ENCODE results near the gene PPP1R14B. TPM values are rescaled to one million over a fixed set of nuclear protein-coding genes. Genes with fewer than 3 reads are reported as not detected.
A peak's percentile ranks its signal among the peaks of the same experiment; 100 is the strongest.

Gene PPP1R14B
- total RNA-seq, 2 experiments from 2014 or later: 238 to 242 TPM

- ChIA-PET POLR2A (no interaction called here), CTCF (interaction anchor here (7.9 kb wide), 1 partner anchor 15 kb away, joined by 74 read pairs; the partner anchor contains the start of genes CATSPERZ and ESRRA)
Measured at GRCh38 chr11:64287676-64288352, 41.1 kb upstream of the PPP1R14B start.

GRCh38 chr11:64286801-64287159 lies 40.0 kb upstream of the PPP1R14B start:
- no peaks in the 10 kb centered on the region for H3K36me3 Mint-ChIP-seq
- no peaks in the 10 kb centered on the region for H3K9me3 Mint-ChIP-seq
- CTCF ChIA-PET: no interaction called here
- no peak overlapping the region for H3K27ac Mint-ChIP-seq
- H3K4me3 Mint-ChIP-seq: peak overlapping the region; percentile 78
- intact Hi-C loops (cut with micrococcal nuclease): no loop called here
- H3K27me3 Mint-ChIP-seq: peaks cover 10% of the 10 kb centered on the region
- POLR2A ChIA-PET: interaction anchor here (4.0 kb wide), 1 partner anchor 16 kb away, joined by 33 read pairs; no protein-coding TSS in a partner anchor
- H3K4me1 Mint-ChIP-seq (ENCODE audit: low read depth): peaks cover 18% of the 10 kb centered on the region
- DNase-seq: no peak

More at GRCh38 chr11:64287676-64288352, 41.1 kb upstream of the PPP1R14B start:
- Mint-ChIP-seq H3K4me3 (no peak overlapping the region), H3K9me3 (no peaks in the 10 kb centered on the region), H3K27ac (no peak overlapping the region), H3K27me3 (peaks cover 13% of the 10 kb centered on the region), H3K36me3 (no peaks in the 10 kb centered on the region), H3K4me1 (ENCODE audit: low read depth) (peaks cover 21% of the 10 kb centered on the region)
- DNase-seq: no peak
- intact Hi-C loops (cut with micrococcal nuclease): no loop called here

- H3K27me3 Mint-ChIP-seq: peaks cover 10% of the 10 kb centered on the region
- intact Hi-C loops (cut with micrococcal nuclease): loop anchor here (1.0 to 2.0 kb wide), 3 partner anchors 16 to 45 kb away; partner anchors contain the start of genes ESRRA and FKBP2
- DNase-seq: peak; percentile 54
Measured at GRCh38 chr11:64285885-64286800, 39.4 kb upstream of the PPP1R14B start.

GRCh38 chr11:64284962-64285884 lies 38.5 kb upstream of the PPP1R14B start, which contains the start of gene GPR137:
Gene GPR137 (plus strand): TSS chr11:64285848. CDS start chr11:64286525, 677 bp downstream.
- peaks cover under 1% of the 10 kb centered on the region for H3K27me3 Mint-ChIP-seq
- H3K4me1 Mint-ChIP-seq (ENCODE audit: low read depth): peaks cover 14% of the 10 kb centered on the region
- H3K4me3 Mint-ChIP-seq: peak within 1 kb of the TSS; percentile 83
- intact Hi-C loops (cut with micrococcal nuclease): loop anchor here (1.0 to 2.0 kb wide), 3 partner anchors 15 to 44 kb away; partner anchors contain the start of genes ESRRA and FKBP2
- ChIA-PET POLR2A (interaction anchor here (0.6 to 4.0 kb wide), 11 partner anchors 10 to 81 kb away, joined by 3 to 33 read pairs (median 4); partner anchors contain the start of genes ESRRA, FERMT3, FKBP2 and NUDT22), CTCF (interaction anchor here (0.6 to 4.6 kb wide), 10 partner anchors 13 to 81 kb away, joined by 3 to 61 read pairs (median 4); partner anchors contain the start of genes CATSPERZ, FERMT3, FKBP2 and PLCB3)
- peaks cover 4% of the 10 kb centered on the region for H3K36me3 Mint-ChIP-seq
- H3K27ac Mint-ChIP-seq: peak within 1 kb of the TSS; percentile 91
- DNase-seq: peak; percentile 91
- no peaks in the 10 kb centered on the region for H3K9me3 Mint-ChIP-seq

More at GRCh38 chr11:64285885-64286800, 39.4 kb upstream of the PPP1R14B start:
- peaks cover 18% of the 10 kb centered on the region for H3K4me1 Mint-ChIP-seq (ENCODE audit: low read depth)
- POLR2A ChIA-PET: interaction anchor here (1.5 to 4.0 kb wide), 3 partner anchors 15 to 40 kb away, joined by 6 to 33 read pairs (median 8); partner anchors contain the start of gene PPP1R14B
- H3K9me3 Mint-ChIP-seq: no peaks in the 10 kb centered on the region
- H3K4me3 Mint-ChIP-seq: peak overlapping the region; percentile 78
- peaks cover 4% of the 10 kb centered on the region for H3K36me3 Mint-ChIP-seq
- CTCF ChIA-PET: interaction anchor here (1.2 to 4.6 kb wide), 3 partner anchors 16 to 45 kb away, joined by 3 to 61 read pairs (median 4); partner anchors contain the start of genes CATSPERZ and FKBP2
- H3K27ac Mint-ChIP-seq: peak overlapping the region; percentile 67

- intact Hi-C loops (cut with micrococcal nuclease): loop anchor here (2.0 kb wide), 1 partner anchor 44 kb away; the partner anchor contains the start of gene FKBP2
Measured at GRCh38 chr11:64284048-64284961, 37.6 kb upstream of the PPP1R14B start, which contains the start of gene BAD. Gene BAD (minus strand): TSS chr11:64284665. CDS start chr11:64284368, 297 bp downstream.

GRCh38 chr11:64283092-64283491 lies 36.3 kb upstream of the PPP1R14B start:
- Mint-ChIP-seq H3K9me3 (no peaks in the 10 kb centered on the region), H3K27ac (no peak overlapping the region), H3K4me3 (no peak overlapping the region), H3K27me3 (no peaks in the 10 kb centered on the region), H3K36me3 (peaks cover 9% of the 10 kb centered on the region), H3K4me1 (ENCODE audit: low read depth) (peaks cover 14% of the 10 kb centered on the region)
- ChIA-PET CTCF (interaction anchor here (1.0 to 4.6 kb wide), 4 partner anchors 20 to 79 kb away, joined by 3 to 61 read pairs (median 6); partner anchors contain the start of genes CATSPERZ and PLCB3), POLR2A (interaction anchor here (0.8 to 4.0 kb wide), 3 partner anchors 12 to 14 kb away, joined by 3 to 33 read pairs (median 4); no protein-coding TSS in a partner anchor)
- intact Hi-C loops (cut with micrococcal nuclease): no loop called here
- no peak for DNase-seq

More at GRCh38 chr11:64284048-64284961, 37.6 kb upstream of the PPP1R14B start, which contains the start of gene BAD:
- Mint-ChIP-seq H3K9me3 (no peaks in the 10 kb centered on the region), H3K4me3 (peak within 1 kb of the TSS; percentile 83), H3K27ac (peak within 1 kb of the TSS; percentile 91), H3K4me1 (ENCODE audit: low read depth) (peaks cover 14% of the 10 kb centered on the region), H3K27me3 (no peaks in the 10 kb centered on the region), H3K36me3 (peaks cover 4% of the 10 kb centered on the region)
- peak; percentile 96 for DNase-seq
- CTCF ChIA-PET: interaction anchor here (0.6 to 4.6 kb wide), 13 partner anchors 10 to 1409 kb away, joined by 3 to 61 read pairs (median 3); partner anchors contain the start of genes CATSPERZ, FERMT3, FKBP2 and PLCB3
- POLR2A ChIA-PET: interaction anchor here (0.6 to 4.0 kb wide), 13 partner anchors 9 to 80 kb away, joined by 3 to 33 read pairs (median 4); partner anchors contain the start of genes ESRRA, FERMT3, FKBP2 and NUDT22

GRCh38 chr11:64281957-64282770 lies 35.4 kb upstream of the PPP1R14B start:
- H3K36me3 Mint-ChIP-seq: peaks cover 9% of the 10 kb centered on the region
- H3K9me3 Mint-ChIP-seq: no peaks in the 10 kb centered on the region
- no peaks in the 10 kb centered on the region for H3K27me3 Mint-ChIP-seq
- no peak for DNase-seq
- CTCF ChIA-PET: interaction anchor here (1.2 to 4.6 kb wide), 2 partner anchors 11 to 20 kb away, joined by 6 to 61 read pairs; partner anchors contain the start of gene CATSPERZ
- no peak overlapping the region for H3K4me3 Mint-ChIP-seq
- peaks cover 14% of the 10 kb centered on the region for H3K4me1 Mint-ChIP-seq (ENCODE audit: low read depth)
- POLR2A ChIA-PET: interaction anchor here (0.7 to 1.0 kb wide), 3 partner anchors 11 to 74 kb away, joined by 3 to 4 read pairs (median 3); partner anchors contain the start of gene FKBP2
- H3K27ac Mint-ChIP-seq: no peak overlapping the region
- intact Hi-C loops (cut with micrococcal nuclease): no loop called here

GRCh38 chr11:64278576-64279190 lies 31.9 kb upstream of the PPP1R14B start:
- H3K4me1 Mint-ChIP-seq (ENCODE audit: low read depth): peaks cover 6% of the 10 kb centered on the region
- no peaks in the 10 kb centered on the region for H3K9me3 Mint-ChIP-seq
- intact Hi-C loops (cut with micrococcal nuclease): no loop called here
- H3K27ac Mint-ChIP-seq: no peak overlapping the region
- H3K27me3 Mint-ChIP-seq: no peaks in the 10 kb centered on the region
- H3K36me3 Mint-ChIP-seq: peaks cover 12% of the 10 kb centered on the region
- ChIA-PET POLR2A (interaction anchor here (1.2 kb wide), 1 partner anchor 9 kb away, joined by 3 read pairs; no protein-coding TSS in a partner anchor), CTCF (interaction anchor here (1.1 kb wide), 1 partner anchor 26 kb away, joined by 3 read pairs; no protein-coding TSS in a partner anchor)
- no peak for DNase-seq
- H3K4me3 Mint-ChIP-seq: no peak overlapping the region

All from activated CD4-positive, alpha-beta memory T cell treated with anti-CD3 and anti-CD28 coated beads for 36 hours (primary cell).